ENCODE measurements around the gene ACVR1B.

- TF ChIP-seq POLR2A (IDR thresholded peaks at IDR 0.05) (no peak), CTCF (IDR thresholded peaks at IDR 0.05) (no peak)
These were observed 10.4 kb upstream of the ACVR1B start for GRCh38 chr12:51941011-51941581.

All from Peyer's patch (tissue), 4 donors.